Measurements from ENCODE around the gene PRKG1.
"Not testable (repeated sequence)": the region's sequence is repeated elsewhere in the genome, so short reads cannot be mapped to it uniquely, and the experiment has no call there.

The PRKG1 gene

DNA sequence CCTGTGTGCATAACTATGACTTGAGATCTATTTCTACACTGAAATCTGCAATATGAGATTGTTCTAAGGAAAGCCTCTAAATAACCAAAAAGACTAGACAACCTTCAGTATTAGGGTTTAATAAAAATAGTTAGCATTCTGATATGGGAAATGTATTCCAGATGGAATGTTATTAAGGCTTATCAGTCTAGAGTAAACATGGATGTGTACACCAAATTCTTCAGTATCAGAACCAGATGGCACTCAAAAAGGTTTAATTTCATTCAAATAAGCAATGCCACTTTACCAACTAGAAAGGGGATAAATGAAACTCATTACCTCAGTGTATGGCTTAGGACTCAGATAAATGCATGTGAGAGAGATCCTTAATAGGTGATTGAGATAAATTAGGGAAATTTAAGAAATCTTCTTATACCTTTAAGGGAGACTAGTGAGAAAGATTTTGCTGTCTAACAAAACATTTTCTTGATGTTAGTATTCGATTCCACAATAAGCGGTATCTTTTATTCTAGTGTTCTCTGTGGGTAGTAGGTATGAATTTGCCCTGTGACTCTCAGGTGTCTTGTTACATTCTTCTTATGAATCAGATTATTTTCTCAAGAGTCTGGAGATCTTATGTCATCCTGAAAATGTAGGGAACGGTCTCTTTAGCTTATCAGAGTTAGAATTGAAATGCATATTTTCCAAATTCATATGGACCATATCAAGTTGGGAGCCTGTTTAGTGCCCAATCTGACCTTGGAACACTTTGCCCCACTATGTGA lies 159.2 kb downstream of the PRKG1 start:
- no peak for DNase-seq

DNA sequence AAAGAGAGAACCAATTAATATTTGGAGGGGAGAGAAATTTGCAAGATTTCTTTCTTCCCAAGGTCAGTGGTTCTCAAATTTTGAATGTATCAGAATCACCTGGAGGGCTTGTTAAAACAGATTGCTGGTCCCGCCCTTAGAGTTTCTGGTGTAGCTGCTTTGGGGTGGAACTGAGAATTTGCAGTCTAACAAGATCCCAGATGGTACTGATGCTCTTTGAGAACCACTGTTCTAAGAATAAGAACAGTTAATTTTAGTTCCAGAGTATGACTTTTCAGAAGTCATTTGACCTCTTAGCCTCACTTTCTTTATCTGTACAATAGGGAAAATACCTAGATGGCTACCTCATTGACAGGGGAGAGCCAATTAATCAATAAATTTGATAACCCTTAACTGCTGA lies 161.6 kb downstream of the PRKG1 start:
- no peak for DNase-seq

DNA sequence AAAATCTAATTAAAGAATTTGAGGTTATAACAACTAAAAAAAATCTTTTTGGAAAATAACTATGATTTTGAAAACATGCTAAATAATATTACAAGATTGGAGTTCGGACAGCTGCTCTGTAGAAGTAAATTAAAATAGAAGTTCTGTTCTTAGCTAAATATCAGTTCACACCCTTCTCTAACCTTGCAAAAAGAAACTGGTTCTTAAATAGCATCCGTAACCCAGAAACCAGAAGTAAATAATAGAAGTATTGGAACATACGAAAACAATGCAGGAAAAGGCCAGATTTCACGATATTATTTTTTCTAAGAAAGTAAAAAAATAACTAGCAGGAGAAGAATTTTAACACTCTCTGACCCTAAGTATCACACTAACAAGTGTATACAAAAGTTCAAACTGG lies 164.7 kb downstream of the PRKG1 start:
- no peak for DNase-seq

DNA sequence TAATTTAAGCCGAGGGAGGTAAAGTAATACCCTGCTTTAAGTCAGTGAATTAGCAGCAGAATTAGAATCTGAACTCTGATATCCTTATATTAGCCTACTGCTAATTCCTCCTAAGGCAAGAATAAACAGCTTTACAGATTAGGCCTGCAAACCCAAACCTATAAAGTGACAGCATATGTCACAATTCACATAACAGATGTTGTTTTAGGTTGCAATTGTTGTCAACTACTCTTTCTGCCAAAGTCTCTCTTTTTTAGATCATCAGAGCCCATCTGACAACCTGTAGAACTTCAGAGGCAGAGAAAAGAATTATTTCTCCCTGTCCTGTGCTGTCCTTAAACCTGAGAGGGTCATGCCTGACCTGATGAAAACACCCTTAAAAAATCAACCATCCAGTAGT lies 167.2 kb downstream of the PRKG1 start:
- no peak for DNase-seq

DNA sequence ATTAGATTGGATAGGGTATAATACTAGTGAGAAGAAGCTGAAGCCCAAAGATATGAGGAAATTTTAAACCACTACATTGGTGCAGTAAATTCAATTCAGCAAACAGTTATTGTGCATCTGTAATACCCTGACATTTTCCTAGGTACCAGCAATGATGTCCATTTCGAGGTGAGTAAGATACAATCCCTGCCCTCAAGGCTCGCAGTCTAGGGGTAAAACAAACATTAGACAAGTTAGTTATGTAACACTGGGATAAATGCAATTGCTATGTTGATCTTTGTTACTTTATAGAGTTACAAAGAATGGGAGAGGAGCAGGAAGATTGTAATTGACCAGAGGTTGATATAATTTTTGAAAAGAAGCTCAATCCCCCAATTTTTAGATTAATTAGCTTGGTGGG lies 168.1 kb downstream of the PRKG1 start:
- no peak for DNase-seq

DNA sequence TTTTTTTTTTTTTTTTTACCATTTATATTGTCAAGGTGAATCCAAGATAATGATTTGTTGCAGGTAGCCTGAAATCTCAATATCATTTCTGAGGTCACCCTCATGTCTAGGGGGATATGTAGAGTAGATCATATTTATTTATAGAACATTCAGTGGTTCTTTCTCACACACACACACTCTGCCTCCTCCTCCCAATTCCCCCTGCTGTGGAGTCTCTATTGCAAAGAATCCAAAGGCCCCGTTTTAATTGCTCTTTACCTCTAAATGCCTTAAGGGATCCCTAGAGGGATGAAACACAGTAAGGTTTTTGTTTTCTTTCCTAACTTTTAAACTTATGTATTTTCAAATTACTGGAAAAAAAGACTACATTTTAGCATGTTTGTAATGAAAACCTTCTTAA lies 170.0 kb downstream of the PRKG1 start:
- DNase-seq, result no peak

DNA sequence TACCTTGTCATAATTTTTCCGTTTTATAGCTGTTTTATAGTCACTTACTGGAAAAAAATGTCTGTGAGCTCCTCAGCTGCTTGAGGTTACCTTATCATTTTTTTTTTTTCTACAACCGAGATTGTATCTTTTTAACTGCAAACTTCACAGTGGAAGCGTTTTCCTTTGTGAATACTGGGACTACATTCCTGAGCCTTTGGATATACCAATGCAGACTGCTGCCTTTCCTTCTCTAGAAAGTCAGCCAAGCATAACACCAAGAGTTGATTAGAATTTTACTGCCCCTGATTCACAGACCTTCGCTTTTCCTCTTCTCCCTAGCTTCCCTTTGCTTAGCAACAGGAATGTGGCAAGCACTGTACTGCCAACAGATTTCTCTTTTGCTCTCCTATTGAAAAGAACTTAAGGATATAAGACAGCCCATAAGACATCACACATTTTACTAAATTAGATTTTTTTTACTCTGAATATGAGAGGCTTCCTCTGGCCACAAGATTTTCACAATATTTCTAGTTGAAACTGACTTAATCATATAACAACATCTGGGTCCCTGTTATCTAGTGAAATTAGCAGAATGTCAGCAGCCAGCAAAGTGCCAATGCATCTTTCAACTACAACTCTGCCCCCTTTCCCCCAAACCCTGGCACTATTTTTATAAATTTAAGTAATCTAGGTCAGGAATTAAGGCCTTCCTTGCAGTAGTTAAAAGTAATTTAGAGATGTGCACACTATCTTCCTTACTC lies 170.6 kb downstream of the PRKG1 start:
- DNase-seq, result no peak

DNA sequence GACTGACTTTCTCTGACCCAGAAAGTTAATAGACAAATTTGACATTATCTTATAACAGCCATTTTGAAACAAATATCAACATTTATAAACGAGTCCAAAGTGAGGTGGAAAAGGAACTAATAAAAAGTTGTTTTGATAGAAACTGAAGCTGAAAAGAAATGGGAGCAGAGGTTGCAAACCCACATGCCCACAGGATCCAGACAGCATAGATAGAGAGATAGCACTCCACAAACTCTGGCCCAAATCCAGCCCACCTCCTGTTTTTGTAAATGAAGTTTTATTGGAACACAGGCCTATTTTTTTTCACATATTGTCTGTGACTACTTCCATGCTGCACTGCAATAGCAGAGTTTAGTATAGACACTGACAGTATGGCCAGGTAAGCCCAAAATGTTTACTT lies 171.9 kb downstream of the PRKG1 start:
- DNase-seq, result no peak

DNA sequence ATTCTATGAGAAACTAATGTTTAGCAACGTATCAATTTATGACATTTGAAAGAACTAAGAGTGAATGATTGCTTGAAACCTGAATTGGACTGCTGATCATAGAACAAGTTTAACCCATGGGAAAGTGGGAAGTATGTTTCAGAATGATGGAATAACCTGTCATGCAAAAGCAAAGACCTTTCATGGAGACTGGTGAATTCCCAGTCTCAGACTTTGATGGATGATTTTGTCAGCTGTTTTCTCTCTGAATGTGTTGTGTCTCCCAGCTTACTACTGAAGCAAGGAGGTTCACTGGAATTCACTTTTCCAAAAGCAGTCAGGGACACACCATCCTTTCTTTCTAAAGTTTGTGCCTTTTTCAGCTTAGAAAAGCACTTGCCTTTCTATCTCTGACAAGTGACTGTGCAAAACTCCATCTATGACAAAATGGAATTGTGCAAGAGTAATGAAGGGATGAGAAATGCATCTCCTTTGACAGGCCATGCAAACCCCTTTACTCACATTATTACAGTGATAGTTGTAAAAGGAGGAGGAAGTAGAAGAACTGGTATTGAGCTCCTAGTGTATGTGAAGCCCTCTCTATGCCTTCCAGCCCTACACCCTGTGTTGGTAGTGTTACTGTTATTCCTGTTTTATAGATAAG lies 176.1 kb downstream of the PRKG1 start:
- no peak for DNase-seq

DNA sequence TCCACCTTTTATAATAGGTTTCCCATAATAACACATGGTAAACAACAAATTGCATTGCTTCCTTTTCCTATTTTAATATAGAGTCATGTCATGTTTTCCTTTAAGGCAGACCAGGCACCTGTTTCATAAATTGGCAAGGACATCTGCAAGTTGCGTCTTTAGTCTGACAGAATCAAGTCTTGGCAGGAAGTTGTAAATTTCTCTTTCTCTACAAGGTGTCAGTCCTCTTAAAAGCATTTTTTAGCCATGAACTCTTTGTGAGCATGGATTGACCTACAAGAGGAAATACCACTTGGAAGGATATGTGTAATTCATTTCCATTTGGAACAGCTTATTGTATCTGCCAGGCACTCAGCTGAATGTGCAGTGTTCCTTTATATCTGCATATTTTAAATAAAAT lies 176.8 kb downstream of the PRKG1 start:
- DNase-seq, result no peak

DNA sequence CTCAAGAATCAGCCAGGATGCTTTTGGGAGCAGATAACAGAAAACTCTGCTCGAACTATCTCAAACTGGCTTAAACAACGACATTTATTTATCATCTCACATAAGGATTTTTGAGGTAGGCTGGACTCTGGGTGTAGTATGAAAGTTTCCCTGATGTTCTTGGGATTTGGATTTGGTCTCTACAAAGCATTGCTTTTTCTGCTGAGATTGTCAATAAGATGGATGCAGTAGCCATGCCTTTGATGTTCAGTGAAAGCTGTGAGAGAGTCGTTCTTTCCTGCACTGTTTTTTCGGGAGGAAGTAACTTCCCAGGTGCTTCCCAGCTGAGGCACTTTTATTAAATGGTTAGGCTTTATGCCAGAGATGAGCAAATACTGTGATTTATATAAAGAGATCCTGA lies 181.1 kb downstream of the PRKG1 start:
- DNase-seq, result no peak

DNA sequence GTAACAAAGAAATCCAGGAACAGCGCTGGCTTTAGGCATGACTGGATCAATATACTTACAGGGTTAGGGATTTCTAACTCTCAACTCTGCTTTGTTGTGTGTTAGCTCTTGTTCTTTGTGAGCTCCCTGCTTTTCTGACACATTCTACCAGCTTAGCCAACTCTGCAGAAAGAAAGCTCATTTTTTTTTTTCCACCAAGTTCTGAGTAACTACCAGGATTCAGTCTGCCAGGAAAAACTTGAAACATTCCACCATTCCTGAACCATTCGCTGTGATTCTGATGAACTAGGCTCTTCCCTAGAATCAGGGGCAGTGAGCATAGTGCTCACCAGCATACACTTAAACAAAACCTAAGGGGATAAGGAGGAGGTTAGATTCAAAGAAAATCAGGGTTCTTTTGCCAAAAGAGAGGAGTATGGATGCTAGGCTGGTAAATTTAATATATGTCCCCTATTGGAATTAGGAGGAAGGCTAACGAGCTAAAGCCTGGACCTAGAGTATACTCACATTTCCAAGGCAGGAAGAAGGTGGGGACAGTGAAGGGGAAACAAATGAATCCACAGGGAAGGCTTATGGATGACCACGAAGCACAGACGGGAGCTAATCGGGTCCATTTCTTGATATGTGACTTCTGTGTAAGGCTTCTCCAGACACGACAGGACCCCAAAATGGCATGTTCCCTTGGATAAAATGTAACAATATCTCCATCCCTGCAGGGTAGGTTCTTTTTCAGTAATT lies 183.4 kb downstream of the PRKG1 start:
- no peak for DNase-seq

DNA sequence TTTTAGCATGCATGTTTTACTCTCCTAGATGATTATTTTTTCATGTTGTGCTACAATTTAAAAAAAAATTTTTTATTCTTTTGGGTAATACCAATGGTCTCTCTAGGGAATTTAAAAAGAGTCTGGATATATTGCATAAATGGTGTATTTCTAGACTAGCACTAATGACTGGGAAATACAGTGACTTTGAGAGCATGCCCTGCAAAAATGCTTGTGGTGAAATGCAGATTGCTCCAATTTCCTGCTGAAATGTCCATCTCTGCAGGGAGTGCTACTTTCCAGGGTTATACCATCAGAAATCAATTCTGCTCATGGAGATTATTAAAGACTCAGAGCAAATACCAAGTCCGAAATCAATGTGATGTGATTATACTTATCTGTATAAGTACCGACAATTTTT lies 186.1 kb downstream of the PRKG1 start:
- DNase-seq, result no peak

DNA sequence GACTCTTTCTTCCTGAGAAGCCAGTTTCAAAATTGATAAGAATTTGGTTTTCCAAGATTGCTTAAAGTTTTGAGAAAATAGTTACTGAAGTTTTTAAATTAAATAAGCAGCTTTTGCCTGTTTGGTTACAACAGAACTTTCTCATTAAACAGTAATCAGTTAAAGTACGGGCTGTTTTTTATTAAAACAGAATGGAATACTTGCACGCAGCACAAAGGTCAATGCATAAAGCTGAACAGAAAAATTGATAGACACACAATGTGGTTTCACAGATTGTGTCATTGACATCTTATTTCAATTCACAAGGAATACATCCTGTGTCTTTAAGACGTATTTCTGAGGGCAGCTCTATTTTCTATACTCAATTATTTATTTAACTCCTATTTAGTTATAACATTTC lies 192.2 kb downstream of the PRKG1 start:
- no peak for DNase-seq

DNA sequence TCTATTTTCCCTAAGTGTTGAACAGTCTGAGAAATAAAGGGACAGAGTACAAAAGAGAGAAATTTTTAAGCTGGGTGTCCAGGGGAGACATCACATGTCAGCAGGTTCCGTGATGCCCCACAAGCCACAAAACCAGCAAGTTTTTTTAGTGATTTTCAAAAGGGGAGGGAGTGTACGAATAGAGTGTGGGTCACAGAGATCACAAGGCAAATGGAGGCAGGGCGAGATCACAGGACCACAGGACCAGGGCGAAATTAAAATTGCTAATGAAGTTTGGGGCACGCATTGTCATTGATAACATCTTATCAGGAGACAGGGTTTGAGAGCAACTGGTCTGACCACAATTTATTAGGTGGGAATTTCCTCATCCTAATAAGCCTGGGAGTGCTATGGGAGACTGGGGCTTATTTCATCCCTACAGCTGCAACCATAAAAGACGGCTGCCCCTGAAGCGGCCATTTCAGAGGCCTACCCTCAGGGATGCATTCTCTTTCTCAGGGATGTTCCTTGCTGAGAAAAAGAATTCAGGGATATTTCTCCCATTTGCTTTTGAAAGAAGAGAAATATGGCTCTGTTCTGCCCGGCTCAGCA lies 193.8 kb downstream of the PRKG1 start:
- not testable (repeated sequence) for DNase-seq

DNA sequence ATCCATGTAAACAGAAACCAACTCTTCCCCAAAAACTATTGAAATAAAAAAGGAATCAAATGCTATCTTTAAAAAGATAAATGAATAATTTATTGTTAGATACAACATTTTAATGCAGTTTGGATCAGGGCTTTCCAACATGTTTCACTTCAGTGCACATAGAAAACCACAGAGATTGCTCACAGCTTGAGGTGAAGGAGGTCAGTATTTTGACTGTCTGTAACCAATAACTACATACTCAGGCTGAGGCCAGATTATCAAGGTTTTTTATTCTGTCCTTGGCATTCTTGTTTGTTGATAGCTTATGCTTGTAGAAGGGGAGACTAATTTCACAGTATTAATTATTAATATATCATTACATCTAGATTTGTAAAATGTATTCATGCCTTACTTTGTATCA lies 195.5 kb downstream of the PRKG1 start:
- no peak for DNase-seq

DNA sequence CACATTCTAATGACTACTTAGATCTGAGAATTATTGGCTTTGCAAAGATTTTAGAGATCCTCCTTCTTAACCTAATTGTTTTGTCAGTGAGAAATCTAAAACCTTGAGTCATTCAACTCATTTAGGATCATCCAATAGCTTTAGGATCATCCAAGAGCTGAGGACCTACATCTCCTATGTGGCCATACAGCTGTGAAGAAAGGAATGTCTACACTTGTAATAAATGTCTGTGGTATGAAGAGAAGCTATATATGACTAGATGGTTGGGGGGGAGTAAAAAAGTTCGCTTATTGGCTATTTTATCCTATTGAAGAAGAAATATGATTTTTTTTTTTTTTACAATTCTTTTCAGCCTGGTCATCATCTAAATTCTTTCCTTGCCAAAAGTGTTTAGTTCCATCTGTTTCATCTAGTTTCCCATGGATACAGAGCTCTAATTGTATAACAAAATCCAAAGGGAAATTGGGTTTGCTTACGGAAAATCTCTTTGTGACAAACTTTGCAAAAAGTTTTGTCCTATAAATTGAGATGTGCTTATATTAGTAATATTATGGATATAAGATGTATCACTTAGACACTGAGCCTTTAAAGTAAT lies 196.7 kb downstream of the PRKG1 start:
- DNase-seq, result no peak

DNA sequence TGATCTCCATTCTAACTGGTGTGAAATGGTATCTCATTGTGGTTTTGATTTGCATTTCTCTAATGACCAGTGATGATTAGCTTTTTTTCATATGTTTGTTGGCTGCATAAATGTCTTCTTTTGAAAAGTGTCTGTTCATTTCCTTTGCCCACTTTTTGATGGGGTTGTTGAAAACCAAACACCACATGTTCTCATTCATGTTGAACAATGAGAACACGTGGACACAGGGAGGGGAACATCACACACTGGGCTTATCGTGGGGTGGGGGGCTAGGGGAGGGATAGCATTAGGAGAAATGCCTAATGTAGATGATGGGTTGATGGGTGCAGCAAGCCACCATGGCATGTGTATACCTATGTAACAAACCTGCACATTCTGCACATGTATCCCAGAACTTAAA lies 197.8 kb downstream of the PRKG1 start:
- DNase-seq, result not testable (repeated sequence)

DNA sequence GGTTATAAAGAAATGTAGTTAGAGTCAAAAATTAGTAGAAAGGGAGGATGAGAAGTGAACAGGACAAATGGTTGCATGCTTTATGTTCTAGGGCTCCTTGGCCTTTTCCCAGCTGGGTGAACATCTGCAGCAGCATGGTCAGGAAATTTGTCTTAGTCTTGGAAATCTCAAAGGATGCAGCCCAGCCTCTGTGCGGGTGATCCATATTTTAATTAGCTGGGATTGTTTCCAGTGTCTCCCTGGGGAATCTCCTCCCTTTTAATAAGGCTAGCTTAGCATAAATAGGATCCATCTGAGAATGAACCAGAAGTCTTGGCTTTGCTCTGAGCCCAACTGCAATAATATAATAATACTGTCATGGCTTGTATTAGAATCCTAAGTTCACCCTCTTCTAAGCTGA lies 198.3 kb downstream of the PRKG1 start:
- DNase-seq, result no peak

DNA sequence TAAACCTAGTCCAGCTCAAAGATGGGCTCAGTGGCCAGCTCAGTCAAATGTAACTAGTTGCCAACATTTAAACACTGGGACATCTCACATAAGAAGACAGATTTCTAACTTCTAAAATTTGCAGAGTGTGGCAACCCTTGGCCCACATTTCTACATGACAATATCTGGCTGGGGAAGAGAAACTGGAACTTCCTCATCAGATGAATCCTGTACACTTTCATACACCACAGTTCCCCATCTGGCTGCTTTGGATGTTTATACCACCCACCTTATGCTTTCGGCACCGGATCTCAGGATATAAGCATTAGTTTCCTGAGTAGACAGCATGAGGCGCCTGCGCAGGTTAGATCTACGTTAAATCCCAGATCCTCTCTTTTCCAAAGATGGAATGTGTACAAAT lies 199.3 kb downstream of the PRKG1 start:
- DNase-seq, result no peak

DNA sequence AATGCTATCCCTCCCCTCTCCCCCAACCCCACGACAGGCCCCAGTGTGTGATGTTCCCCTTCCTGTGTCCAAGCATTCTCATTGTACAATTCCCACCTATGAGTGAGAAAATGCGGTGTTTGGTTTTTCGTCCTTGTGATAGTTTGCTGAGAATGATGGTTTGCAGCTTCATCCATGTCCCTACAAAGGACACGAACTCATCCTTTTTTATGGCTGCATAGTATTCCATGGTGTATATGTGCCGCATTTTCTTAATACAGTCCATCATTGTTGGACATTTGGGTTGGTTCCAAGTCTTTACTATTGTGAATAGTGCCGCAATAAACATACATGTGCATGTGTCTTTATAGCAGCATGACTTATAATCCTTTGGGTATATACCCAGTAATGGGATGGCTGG lies 201.8 kb downstream of the PRKG1 start:
- not testable (repeated sequence) for DNase-seq

DNA sequence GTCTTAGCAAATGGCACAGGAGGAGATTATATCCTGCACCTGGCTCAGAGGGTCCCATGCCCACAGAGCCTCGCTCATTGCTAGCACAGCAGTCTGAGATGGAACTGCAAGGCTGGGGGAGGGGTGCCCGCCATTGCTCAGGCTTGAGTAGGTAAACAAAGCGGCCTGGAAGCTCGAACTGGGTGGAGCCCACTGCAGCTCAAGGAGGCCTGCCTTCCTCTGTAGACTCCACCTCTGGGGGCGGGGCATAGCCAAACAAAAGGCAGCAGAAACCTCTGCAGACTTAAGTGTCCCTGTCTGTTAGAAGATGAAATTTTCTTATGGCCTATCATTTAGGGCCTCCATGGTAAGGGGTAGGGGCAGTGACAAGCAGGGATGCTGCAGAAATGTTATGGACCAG lies 207.1 kb downstream of the PRKG1 start:
- DNase-seq, result not testable (repeated sequence)

DNA sequence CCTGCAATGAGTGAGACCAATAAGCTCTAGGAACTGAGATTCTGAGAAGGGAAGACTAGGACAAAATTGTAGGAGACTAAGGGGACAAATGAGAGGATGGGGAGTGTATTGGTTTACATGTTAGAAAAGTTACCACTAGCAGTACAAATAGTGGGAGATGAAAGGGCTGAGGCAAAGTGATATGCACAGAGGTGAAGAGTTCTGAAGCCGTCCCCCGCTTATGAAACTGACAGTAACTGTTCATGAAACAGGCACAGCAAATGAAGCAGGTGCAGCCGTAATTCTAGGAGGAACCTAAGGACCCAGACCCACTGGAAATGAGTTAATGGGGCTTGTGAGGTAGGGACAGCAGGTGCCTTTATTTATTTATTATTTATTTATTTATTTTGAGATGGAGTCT lies 211.3 kb downstream of the PRKG1 start:
- no peak for DNase-seq
